ENCODE data around the gene ACIN1. TPM values are rescaled to one million over a fixed set of nuclear protein-coding genes. Genes with fewer than 3 reads are reported as not detected.

ACIN1 gene
- total RNA-seq, 1 experiment from 2014 or later: 333 TPM

DNA sequence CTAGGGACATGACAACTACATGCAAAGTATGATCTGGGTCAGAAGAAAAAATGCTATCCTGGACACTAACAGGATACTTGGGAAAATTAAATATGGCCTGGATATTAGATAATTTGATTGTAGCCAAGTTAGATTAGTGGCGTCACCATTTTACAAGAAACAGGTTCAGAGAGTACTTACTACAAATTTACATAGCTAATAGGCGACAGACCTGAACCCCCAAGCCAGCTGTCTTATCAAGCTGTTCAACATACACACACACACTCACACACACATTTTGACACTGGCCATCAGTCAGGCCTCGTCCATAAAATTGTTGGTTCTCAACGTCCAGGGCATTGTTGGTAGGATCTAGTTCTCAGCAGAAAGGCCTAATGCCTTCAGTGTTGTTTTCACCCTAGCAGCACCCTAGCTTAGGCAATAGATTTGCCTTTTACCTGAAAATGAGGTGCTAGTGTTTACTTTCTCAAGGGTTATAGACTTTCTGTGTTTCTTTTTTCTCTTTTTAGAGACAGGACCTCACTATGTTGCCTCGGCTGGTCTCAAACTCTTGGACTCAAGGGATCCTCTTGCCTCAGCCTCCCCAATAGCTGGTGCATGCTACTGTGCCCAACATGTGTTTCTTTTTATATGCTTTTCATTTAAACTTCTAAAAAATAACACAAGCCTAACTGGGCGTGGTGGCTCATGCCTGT, 81.7 kb downstream of the ACIN1 start:
- H3K27ac Mint-ChIP-seq: no peak overlapping the region
- no peaks in the 10 kb centered on the region for H4K20me1 ChIP-seq (ENCODE audit: control insufficient read depth, insufficient read depth, insufficient read length)
- H3K79me2 ChIP-seq (ENCODE audit: insufficient read depth, low read length): no peaks in the 10 kb centered on the region
- H3K18ac ChIP-seq (ENCODE audit: insufficient read length, low read depth, low read length): no peak overlapping the region
- no peak overlapping the region for H3K56ac ChIP-seq (ENCODE audit: insufficient read length, low read depth, low read length)
- H3K27me3 ChIP-seq (ENCODE audit: insufficient read depth, low read length): no peaks in the 10 kb centered on the region
- H3K4ac ChIP-seq (ENCODE audit: low read depth, low read length): no peak overlapping the region
- H3K79me1 ChIP-seq (ENCODE audit: insufficient read depth, low read depth, low read length, poor library complexity, severe bottlenecking): no peaks in the 10 kb centered on the region
- no peak overlapping the region for H3K27ac ChIP-seq (ENCODE audit: insufficient read length, low read depth, low read length)
- no peak overlapping the region for H4K8ac ChIP-seq (replicated peaks; ENCODE audit: insufficient read length, low read depth, low read length)
- H3T11ph ChIP-seq (ENCODE audit: low read length): no peak overlapping the region
- H2AK5ac ChIP-seq (ENCODE audit: insufficient read length, low read length): no peak overlapping the region
- no peak overlapping the region for H3K4me2 ChIP-seq (ENCODE audit: insufficient read depth, insufficient read length, low read length)
- H3K23me2 ChIP-seq (ENCODE audit: insufficient read length, low read depth, low read length, poor library complexity, severe bottlenecking): no peaks in the 10 kb centered on the region
- no peak overlapping the region for H3K23ac ChIP-seq (ENCODE audit: insufficient read length, low read depth, low read length)
- no CpG with 5 or more reads among the region's 6 CpGs for WGBS (ENCODE audit: extremely low coverage, insufficient read length, low lambda C conversion rate)
- H2BK12ac ChIP-seq (ENCODE audit: insufficient read length, low read depth, low read length): no peak overlapping the region
- H2BK15ac ChIP-seq (ENCODE audit: low read depth, low read length): no peak overlapping the region
- no peaks in the 10 kb centered on the region for H3K27me3 Mint-ChIP-seq (ENCODE audit: low read depth)
- no peak overlapping the region for H3K4me3 Mint-ChIP-seq
- H3K14ac ChIP-seq (ENCODE audit: insufficient read depth, low read length): no peak overlapping the region
- no peak overlapping the region for H4K91ac ChIP-seq (ENCODE audit: insufficient read length, low read depth, low read length)
- no peak overlapping the region for H4K5ac ChIP-seq (ENCODE audit: insufficient read length, low read depth, low read length)
- TF ChIP-seq, protein P1, sequence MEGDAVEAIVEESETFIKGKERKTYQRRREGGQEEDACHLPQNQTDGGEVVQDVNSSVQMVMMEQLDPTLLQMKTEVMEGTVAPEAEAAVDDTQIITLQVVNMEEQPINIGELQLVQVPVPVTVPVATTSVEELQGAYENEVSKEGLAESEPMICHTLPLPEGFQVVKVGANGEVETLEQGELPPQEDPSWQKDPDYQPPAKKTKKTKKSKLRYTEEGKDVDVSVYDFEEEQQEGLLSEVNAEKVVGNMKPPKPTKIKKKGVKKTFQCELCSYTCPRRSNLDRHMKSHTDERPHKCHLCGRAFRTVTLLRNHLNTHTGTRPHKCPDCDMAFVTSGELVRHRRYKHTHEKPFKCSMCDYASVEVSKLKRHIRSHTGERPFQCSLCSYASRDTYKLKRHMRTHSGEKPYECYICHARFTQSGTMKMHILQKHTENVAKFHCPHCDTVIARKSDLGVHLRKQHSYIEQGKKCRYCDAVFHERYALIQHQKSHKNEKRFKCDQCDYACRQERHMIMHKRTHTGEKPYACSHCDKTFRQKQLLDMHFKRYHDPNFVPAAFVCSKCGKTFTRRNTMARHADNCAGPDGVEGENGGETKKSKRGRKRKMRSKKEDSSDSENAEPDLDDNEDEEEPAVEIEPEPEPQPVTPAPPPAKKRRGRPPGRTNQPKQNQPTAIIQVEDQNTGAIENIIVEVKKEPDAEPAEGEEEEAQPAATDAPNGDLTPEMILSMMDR (conservative IDR thresholded peaks at IDR 0.05): no peak
- H3K4me1 Mint-ChIP-seq: peaks cover 6 to 17% of the 10 kb centered on the region in 2 experiments
- peaks cover 0 to 6% of the 10 kb centered on the region in 2 experiments; a peak in 2 of 5 replicates for H3K9me3 Mint-ChIP-seq
- no peak overlapping the region for H2BK120ac ChIP-seq (ENCODE audit: low read depth, low read length, poor library complexity, severe bottlenecking)
- peaks cover 0 to 9% (median 4%) of the 10 kb centered on the region in 3 experiments; a peak in 3 of 7 replicates for H3K36me3 Mint-ChIP-seq (ENCODE audit: insufficient read depth in 1 of 3, low read depth in 3 of 3)
- H3K9me3 ChIP-seq (ENCODE audit: control insufficient read depth, low read depth, low read length): no peaks in the 10 kb centered on the region
- H2BK20ac ChIP-seq (ENCODE audit: low read depth, low read length, poor library complexity, severe bottlenecking): no peak overlapping the region
- no peak overlapping the region for H3K9ac ChIP-seq (ENCODE audit: extremely low read depth, insufficient read length, low read length)
- no peak for DNase-seq
- no peak overlapping the region for H2BK5ac ChIP-seq (ENCODE audit: insufficient read length, low read length)
- no peaks in the 10 kb centered on the region for H3K4me1 ChIP-seq (ENCODE audit: insufficient read depth, low read length)
- no peak overlapping the region for H2AFZ ChIP-seq (ENCODE audit: low read length)
